Testis (tissue), 3 donors: Measurements from ENCODE around the gene PCSK5. TPM values are rescaled to one million over a fixed set of nuclear protein-coding genes. Genes with fewer than 3 reads are reported as not detected.
"Not testable (repeated sequence)": the region's sequence is repeated elsewhere in the genome, so short reads cannot be mapped to it uniquely, and the experiment has no call there.

ENCODE experiments used
- DNase-seq: peaks from one replicate; pipeline ENCODE4 v3.0.0-alpha.2; 2019
- H3K27ac ChIP-seq, 2 donors: fragments of 200-600 bp; sonication (generic); one replicate each; pipeline ENCODE4 v1.5.1; 2019
- H3K27me3 ChIP-seq: fragments of 200-600 bp; sonication (generic); one replicate; pipeline ENCODE4 v1.5.1; 2019
- H3K36me3 ChIP-seq: fragments of 200-600 bp; sonication (generic); one replicate; pipeline ENCODE4 v1.5.1; 2017; ENCODE audit warnings: low read depth; ENCODE audit errors: missing control alignments
- H3K4me1 ChIP-seq: fragments of 200-600 bp; sonication (generic); one replicate; pipeline ENCODE4 v1.5.1; 2019
- H3K4me3 ChIP-seq, 2 donors: fragments of 200-600 bp; sonication (generic); one replicate each; pipeline ENCODE4 v1.5.1; 2017 to 2019
- H3K9me3 ChIP-seq: fragments of 200-600 bp; sonication (generic); one replicate; pipeline ENCODE4 v1.5.1; 2017
- POLR2A ChIP-seq: fragments of 450-650 bp; IDR thresholded peaks from one replicate; pipeline ENCODE4 v1.6.1; 2017; ENCODE audit warnings: antibody characterized with exemption, mild to moderate bottlenecking, moderate library complexity
- WGBS, 2 donors: methylation state at CpG; one replicate each; pipeline ENCODE4 v1.1.5; 2018; 5-methylcytosine and 5-hydroxymethylcytosine counted together
- intact Hi-C: fragments of 100-400 bp; cut with DNase I; formaldehyde crosslinking; loops from one replicate; pipeline ENCODE4 v1.15.1; 2023; ENCODE audit warnings: low total_unique reads
- polyA plus RNA-seq: library from polyadenylated mRNA; stranded (reverse); fragments of 350-450 nt; fragmentation: Illumina TruSeq; extraction: RNeasy Lipid Tissue Mini Kit (QIAGEN cat#74804); gene quantifications from one replicate; pipeline ENCODE4 v1.2.3, GENCODE V29; 2014; ENCODE audit warnings: low read depth, low replicate concordance; ENCODE audit not compliant: insufficient read depth
- total RNA-seq, 2 donors: library from RNA; depleted of rRNA; stranded (reverse); fragments of >200 nt; gene quantifications; one replicate each; pipeline ENCODE4 v1.2.3, GENCODE V29; 2016
- TF ChIP-seq, protein P1 (sequence below), 3 experiments: fragments of 450-650 bp in 2 of 3; fragments of 200-600 bp in 1 of 3; sonication (generic) in 1 of 3; IDR thresholded peaks; one replicate each; pipeline ENCODE4 v1.5.1; 2016 to 2019; ENCODE audit warnings: antibody characterized with exemption in 3 of 3, mild to moderate bottlenecking in 2 of 3, moderate library complexity in 1 of 3

Gene PCSK5
- total and polyA plus RNA-seq, 3 donors from 2014 or later = 9.4 to 50.6 (median 27.5) TPM

DNA sequence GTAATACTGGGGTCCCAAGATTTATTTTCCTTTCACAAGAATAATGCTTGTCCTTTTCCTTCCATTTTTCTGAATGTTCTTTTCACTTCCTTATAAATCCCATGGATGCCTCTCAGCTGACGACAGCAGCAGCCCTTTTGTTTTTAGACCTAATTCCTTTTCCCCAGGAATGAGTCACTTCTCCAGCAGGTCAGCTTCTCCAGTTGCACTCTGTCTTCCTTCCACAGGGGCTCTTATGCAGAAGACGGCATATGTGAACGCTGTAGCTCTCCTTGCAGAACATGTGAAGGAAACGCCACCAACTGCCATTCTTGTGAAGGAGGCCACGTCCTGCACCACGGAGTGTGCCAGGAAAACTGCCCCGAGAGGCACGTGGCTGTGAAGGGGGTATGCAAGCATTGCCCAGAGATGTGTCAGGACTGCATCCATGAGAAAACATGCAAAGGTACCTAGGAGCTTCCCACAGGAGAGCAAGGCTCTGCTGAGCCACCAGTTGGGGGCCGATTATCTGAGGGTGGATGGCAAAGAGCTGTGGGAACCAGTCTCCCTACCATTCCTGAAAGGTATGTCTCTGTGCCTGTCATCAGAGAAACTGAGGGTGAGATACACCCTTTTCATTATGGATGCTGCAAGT lies 430.8 kb downstream of the PCSK5 start:
- intact Hi-C loops = no loop called here
- Histone ChIP-seq H3K27me3 (no peaks in the 10 kb centered on the region), H3K4me3 (no peak overlapping the region), H3K4me1 (no peaks in the 10 kb centered on the region), H3K36me3 (no peaks in the 10 kb centered on the region), H3K9me3 (no peaks in the 10 kb centered on the region), H3K27ac (no peak overlapping the region)
- WGBS, 2 donors = 86 to 88% methylated on average over 9 of the region's 9 CpGs
- DNase-seq = no peak
- TF ChIP-seq POLR2A = no peak
- TF ChIP-seq, protein P1, sequence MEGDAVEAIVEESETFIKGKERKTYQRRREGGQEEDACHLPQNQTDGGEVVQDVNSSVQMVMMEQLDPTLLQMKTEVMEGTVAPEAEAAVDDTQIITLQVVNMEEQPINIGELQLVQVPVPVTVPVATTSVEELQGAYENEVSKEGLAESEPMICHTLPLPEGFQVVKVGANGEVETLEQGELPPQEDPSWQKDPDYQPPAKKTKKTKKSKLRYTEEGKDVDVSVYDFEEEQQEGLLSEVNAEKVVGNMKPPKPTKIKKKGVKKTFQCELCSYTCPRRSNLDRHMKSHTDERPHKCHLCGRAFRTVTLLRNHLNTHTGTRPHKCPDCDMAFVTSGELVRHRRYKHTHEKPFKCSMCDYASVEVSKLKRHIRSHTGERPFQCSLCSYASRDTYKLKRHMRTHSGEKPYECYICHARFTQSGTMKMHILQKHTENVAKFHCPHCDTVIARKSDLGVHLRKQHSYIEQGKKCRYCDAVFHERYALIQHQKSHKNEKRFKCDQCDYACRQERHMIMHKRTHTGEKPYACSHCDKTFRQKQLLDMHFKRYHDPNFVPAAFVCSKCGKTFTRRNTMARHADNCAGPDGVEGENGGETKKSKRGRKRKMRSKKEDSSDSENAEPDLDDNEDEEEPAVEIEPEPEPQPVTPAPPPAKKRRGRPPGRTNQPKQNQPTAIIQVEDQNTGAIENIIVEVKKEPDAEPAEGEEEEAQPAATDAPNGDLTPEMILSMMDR (IDR thresholded peaks at IDR 0.05) = no peak

DNA sequence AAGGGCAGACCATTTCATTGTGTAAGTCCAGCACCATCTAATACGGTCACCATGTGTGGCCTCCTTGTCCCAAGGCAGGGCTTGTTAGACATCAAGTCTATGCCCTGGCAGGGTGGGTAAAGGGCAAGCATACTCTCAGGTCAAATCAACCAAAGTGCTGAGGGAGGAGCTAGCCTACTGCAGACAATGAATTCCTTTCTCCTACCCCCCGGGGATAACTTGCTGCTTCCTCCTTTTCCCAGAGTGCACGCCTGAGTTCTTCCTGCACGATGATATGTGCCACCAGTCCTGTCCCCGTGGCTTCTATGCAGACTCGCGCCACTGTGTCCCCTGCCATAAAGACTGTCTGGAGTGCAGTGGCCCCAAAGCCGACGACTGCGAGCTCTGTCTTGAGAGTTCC lies 432.3 kb downstream of the PCSK5 start:
- H3K27ac ChIP-seq = no peak overlapping the region
- H3K9me3 ChIP-seq = no peaks in the 10 kb centered on the region
- H3K27me3 ChIP-seq = no peaks in the 10 kb centered on the region
- no peaks in the 10 kb centered on the region for H3K4me1 ChIP-seq
- intact Hi-C loops = no loop called here
- no peak for TF ChIP-seq POLR2A
- TF ChIP-seq, protein P1 (IDR thresholded peaks at IDR 0.05) = no peak
- H3K4me3 ChIP-seq = no peak overlapping the region
- WGBS, 2 donors = 66 to 77% methylated on average over 7 to 10 of the region's 10 CpGs
- H3K36me3 ChIP-seq = no peaks in the 10 kb centered on the region
- no peak for DNase-seq

DNA sequence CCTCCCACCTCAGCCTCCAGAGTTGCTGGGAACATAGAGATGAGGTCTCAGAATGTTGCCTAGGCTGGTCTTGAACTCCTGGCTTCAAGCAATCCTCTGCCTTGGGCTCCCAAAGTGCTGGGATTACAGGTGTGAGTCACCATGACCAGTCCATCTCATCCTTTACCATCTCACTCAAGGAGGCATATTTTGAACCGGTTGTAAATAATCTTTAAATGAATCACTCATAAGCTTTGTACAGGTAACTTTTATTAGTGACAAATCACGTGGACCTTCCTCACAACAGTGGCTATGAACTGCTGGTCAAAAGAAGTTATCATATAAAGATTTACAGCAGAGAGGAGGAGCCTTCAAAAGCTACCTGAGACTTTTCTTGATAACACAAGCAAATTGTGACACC lies 433.0 kb downstream of the PCSK5 start:
- Histone ChIP-seq H3K27me3 (no peaks in the 10 kb centered on the region), H3K36me3 (no peaks in the 10 kb centered on the region), H3K9me3 (no peaks in the 10 kb centered on the region), H3K4me1 (no peaks in the 10 kb centered on the region), H3K27ac (no peak overlapping the region), H3K4me3 (no peak overlapping the region)
- WGBS, 2 donors = 74 to 89% methylated on average over 2 of the region's 2 CpGs
- intact Hi-C loops = no loop called here
- DNase-seq = no peak
- TF ChIP-seq POLR2A = no peak
- TF ChIP-seq, protein P1 (IDR thresholded peaks at IDR 0.05) = no peak

- DNase-seq, H3K27ac ChIP-seq, H3K4me1 ChIP-seq, H3K27me3 ChIP-seq, H3K36me3 ChIP-seq, H3K9me3 ChIP-seq, intact Hi-C loops, H3K4me3 ChIP-seq: not testable (repeated sequence)
- WGBS, 2 donors = 89 to 94% methylated on average over 7 of the region's 7 CpGs
Measured at GRCh38 chr9:76324030-76324429, 433.6 kb downstream of the PCSK5 start.

- no peak for DNase-seq
- H3K9me3 ChIP-seq = no peaks in the 10 kb centered on the region
- intact Hi-C loops = no loop called here
- 27 to 48% methylated on average over 1 of the region's 1 CpG for WGBS, 2 donors
- no peaks in the 10 kb centered on the region for H3K27me3 ChIP-seq
- TF ChIP-seq POLR2A = no peak
- H3K4me3 ChIP-seq = no peak overlapping the region
- no peaks in the 10 kb centered on the region for H3K36me3 ChIP-seq
- H3K4me1 ChIP-seq = no peaks in the 10 kb centered on the region
- no peak overlapping the region for H3K27ac ChIP-seq
Measured at GRCh38 chr9:76330034-76330433, 439.6 kb downstream of the PCSK5 start.

DNA sequence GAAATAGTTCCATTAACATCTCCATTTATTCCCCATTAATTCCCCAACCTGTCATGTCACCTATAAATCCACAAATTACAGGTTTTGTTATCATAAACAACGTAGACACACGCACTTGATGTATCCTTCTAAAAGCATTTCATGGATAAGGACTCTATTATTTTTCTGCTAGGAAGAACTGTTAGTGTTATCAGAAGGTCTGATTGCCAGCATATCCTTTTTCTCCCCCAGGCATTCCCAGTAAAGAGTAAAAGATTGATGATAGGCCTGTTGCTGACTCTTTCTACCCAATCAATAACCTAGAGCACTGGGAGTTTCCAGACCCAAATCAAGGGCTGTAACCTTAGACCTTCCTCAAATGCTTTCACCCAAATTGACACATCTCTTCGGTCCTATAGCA lies 442.9 kb downstream of the PCSK5 start:
- H3K9me3 ChIP-seq = no peaks in the 10 kb centered on the region
- no peaks in the 10 kb centered on the region for H3K4me1 ChIP-seq
- intact Hi-C loops = no loop called here
- WGBS, 2 donors = 57 to 58% methylated on average over 3 of the region's 3 CpGs
- no peaks in the 10 kb centered on the region for H3K36me3 ChIP-seq
- H3K27ac ChIP-seq = no peak overlapping the region
- no peak for DNase-seq
- H3K27me3 ChIP-seq = no peaks in the 10 kb centered on the region
- no peak overlapping the region for H3K4me3 ChIP-seq
- TF ChIP-seq POLR2A = no peak
- TF ChIP-seq, protein P1 (IDR thresholded peaks at IDR 0.05) = no peak
